Stimulated activated CD4-positive, alpha-beta T cell treated with anti-CD3 and anti-CD28 coated beads, Interleukin-12 subunit alpha, Interleukin-12 subunit beta, amount 100 ng/mL, for 4 hours (primary cell): Measurements from ENCODE around the gene FAM228B.
"Not testable (repeated sequence)": the region's sequence is repeated elsewhere in the genome, so short reads cannot be mapped to it uniquely, and the experiment has no call there.

Source experiments
- DNase-seq: peaks from one replicate; pipeline ENCODE4 v3.0.0-alpha.2; 2020

Gene FAM228B

DNA sequence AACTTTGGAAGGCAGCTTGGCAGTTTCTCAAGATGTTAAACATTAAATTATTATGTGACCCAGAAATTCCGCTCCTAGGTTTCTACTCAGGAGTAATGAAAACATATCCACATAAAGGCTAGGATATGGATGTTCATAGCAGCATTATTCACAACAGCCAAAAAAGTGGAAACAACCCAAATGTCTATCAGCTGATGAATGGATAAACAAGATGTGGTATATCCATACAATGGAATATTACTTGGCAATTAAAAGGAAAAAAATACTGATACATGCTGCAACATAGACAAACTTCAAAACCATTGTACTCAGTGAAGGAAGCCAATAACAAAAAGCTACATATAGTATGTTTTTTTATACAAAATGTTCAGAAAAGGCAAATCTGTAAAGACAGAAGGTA lies 39.2 kb downstream of the FAM228B start:
- DNase-seq: no peak

DNA sequence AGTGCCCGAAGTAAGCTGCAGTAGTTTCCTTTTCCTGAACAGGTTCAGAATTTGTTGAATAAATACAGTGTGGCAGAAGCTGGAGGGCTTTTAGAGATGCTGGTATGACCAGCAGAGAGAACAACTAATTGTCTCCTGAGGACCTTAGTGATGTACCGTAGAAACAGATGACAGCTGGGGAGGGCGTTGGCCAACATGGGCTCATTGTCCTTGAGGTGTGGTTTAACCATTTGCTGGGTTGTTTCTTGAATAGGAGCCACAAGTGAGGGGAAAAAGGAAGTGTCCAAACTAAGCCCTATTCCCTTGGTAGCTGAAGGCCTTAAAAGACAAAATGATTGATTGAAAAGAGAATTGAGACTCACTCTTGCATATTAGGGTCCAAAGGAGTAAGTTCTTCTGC lies 39.9 kb downstream of the FAM228B start:
- no peak for DNase-seq

DNA sequence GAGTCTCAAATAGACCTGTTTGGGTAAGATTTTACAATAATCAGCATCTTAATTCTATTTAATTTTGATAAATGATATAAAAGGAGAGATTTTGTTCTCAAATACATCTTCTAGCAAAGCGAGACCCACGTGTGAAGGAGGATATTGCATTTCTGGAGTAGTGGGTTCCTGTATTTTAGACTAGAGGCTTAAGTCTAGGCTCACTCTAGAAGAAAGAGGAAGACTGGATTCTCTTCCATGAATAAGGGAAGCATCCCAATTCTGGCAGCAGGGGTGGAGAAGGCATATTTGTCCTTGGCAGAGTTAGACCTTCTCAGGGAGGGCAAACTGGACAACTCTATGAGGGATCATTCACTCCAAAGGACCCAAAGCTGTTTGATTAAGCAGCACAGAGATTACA lies 40.3 kb downstream of the FAM228B start:
- no peak for DNase-seq

DNA sequence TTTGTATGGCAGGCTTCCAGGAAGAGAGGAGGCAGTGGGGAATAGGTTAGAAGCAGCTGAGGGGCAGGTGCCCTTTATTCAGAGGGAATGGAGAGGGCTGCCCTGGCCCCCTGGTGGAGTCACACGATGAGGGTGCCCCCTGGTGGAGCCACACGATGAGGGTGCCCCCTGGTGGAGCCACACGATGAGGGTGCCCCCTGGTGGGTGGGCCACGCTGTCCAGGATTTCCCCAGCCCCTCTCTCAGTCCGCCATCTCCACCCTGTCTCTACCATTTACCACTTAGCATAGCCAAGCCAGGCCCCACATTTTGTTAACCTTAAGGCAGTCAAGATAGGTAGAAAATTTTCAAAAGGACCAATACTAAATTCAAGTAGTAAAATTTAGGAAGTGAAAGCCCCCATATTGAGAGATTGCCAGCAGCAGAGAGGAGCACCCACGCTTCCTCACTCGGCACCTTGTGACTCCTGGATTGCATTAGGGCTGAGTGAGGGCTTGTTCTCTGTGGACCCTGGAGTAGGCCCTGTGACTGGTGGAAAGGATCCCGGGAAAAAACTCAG lies 41.2 kb downstream of the FAM228B start:
- peak; percentile 31 for DNase-seq

DNA sequence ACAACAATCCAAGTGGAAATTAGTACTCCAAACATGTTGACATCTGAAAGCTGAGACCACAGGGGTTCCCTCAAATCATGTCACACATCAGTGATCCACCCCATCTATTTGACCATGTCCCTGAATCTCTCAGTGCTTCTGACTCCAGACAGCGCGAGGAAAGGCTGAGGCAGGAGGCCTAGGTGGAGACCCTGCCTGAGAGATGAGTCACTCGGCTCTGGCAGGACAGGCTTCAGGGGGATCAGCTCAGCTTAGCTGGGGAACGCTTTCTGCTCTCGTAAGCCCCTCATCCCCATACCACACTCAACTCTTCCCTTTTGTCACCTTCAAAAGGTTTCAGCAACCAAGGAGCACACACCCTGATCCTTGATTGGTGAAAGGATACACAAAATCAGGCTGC lies 45.8 kb downstream of the FAM228B start:
- no peak for DNase-seq

DNA sequence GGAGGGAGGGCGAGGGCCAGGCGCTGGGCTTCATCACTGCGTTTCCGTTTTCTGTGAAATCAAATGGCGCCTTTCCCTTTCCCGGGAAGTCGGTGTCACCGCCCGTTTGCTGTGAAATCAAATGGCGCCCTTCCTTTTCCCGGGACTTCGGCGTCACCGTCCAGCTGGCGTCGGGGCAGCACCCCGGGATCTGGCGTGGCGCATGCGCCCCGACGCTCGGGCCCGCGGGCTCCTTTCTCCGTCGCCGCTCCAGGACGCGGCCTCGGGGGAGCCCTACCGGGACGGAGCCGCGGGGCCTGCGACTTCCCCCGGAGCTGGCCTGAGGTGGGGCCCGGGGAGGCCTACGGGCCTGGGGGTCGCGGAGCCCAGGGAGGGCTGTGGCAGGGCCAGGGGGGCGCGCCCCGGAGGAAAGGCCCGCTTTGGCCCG lies 51.6 kb downstream of the FAM228B start, which contains the start of gene FAM228A:
FAM228A (plus strand) TSS at position 203 of the 427 bp plus-strand sequence. CDS start 428 bp downstream, outside the sequence.
- no peak for DNase-seq

DNA sequence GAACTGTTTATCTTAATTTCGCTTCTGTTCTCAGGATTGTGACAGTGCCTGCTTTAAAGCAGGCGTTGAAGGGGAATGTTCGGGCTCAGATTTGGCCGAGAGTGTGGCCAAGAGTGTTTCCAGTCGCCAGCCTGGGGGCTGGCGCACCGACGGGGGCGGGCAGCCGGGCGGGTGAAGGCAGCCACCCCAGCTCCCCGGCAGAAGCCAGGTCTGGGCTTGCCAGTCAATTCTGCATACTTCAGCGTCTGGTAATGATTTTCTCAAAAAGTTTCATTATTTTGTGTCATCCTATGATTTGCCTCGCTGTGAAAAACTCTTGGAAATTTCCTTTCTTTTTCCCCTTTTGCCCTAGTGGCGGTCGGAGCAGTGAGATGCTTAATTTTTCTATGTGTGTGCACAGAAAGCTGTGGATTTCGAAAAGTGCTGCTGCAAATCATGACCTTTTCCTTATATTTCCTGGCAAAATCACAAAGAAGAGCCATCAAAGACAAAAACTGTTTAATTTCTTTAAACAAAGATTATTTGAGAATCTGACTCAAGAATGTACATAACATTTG lies 52.4 kb downstream of the FAM228B start:
- DNase-seq: no peak

DNA sequence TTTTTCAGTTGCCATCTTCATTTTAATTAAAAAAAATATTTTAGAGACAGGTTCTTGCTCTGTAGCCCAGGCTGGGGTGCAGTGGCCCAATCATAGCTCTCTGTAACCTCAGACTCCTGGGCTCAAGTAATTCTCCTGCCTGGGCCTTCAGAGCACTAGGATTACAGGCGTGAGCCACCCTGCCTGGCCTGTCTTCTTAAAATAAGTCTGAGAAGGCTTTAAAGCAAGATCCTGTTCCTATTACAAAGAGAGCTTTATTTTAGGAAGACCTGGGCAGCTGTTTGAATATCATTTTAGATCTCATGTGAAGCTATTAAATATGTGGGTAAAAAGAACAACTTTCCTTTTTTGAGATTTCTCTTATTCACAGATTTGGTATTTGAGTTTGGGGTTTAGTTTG lies 53.1 kb downstream of the FAM228B start:
- no peak for DNase-seq

DNA sequence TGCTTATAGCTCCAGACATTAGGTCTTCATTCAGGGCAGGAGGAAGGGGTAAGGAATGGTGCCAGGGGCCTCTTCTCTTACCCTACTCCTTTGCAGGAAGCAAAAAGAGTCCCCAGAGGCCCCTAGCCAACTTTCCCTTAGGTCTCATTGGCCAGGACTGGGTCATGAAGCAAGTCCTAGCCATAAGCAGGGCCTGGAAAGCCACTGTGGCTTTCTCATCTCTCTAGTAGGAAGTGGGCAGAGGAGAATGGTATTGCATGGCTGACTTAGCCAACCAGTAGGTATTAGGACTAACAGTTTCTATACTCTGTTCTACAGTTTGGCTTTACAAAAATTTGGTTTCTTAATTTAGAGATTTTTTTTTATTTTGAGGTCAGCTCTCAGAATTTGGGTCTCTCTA lies 56.4 kb downstream of the FAM228B start:
- DNase-seq: no peak

DNA sequence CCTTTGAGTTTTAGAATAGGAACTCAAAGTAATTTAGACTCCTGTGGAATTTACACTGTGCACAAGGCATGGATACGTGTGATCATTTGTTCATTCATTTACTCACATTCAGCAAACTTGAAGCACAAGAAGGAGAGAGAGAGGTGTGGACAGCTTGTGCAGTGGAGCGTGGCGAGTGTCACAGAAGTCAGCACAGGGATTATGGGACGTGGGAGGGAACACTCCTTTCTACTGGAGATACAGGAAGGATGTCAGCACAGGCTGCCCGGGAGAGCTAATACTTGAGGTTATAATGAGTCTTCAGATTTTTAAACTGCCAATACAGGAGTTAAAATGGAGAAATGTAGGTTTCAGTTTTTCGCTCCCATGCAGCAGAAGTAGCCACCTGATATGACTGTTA lies 58.6 kb downstream of the FAM228B start:
- no peak for DNase-seq

DNA sequence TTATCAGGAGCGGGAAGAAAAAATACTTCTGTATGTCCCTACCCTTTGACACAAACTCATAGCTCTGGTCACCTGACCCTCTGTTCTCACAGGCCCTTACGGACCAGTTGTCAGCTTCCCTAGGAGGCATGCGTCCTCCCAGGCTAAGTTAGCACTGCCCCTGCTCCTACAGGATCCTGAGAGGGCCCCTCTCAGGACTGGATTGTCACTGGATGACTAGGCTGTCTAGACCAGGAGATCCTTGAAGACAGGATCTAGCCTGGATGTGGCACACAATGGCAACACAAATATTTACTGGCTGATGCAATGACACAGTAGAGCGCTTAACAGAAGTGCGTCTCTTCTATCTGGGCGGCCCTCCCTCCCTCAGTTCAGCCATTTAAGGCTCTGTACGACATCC lies 59.2 kb downstream of the FAM228B start:
- no peak for DNase-seq

DNA sequence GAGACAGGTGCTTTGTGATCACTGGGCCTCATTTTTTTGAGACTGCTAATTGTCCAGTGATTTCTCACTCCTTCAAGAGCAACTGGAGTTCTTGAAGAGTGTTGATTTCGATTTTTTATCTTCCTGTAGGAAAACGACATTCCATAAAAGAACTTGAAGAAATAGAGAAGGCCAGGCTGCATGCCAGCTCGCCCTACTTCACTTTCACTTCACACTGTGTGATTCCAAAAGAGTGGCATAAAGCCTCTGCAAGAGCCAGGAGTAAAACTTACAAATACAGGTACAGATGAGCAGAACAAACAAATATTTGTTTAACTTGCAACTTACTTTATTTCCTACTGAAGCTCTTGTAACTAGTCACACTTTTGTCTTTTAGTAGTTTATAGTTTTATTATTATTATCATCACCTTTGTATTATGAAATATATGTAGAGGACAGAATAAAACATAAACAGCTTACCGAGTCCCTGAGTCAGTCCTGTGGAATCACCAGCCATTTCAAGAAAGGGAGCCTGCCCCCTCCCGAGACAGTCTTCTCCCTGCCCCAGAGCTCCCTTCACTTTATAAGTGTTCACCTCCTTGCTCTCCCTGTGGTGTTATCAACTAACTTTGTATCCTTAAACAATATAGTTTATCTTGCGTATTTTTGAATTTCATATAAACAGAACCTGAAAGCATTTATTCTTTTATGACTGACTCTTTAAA lies 60.2 kb downstream of the FAM228B start:
- DNase-seq: no peak

DNA sequence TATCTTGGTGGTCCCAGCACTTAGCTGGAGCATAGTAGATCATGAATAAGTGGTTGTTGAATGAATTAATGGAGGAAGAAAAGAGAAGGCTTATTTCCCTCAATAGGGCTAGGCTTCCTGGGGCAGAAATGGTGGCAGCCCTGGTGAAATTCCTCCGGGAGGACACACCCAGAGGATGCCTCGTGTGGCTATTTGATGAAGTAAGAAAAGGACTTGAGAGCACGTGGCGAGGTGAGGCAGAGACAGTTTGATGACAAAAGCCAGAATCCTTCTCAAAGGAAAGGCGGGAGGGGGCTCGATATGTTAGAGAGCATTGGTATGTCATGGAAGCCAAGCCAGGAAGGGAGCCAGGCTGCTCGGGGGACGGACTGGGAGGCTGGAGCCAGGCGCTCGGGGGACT lies 66.3 kb downstream of the FAM228B start:
- no peak for DNase-seq

DNA sequence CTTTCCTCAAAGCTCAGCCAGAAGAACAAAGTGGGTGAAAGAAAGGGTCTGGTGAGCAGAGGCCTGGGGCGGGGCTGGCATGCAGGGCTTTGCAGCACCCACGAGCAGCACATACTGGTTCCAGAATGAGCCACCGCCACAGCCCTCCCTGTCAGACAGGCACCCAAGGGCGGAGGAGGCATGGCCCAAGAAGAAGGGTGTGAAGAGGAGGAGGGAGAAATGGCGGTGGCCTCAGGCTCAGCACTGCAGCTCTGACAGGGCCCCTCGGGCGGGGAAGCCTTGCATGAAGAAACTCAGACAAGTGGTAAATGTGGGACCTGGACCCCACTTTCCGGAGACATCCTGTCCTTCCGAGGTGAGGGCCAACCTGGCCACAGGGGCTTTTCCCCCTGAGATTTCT lies 67.2 kb downstream of the FAM228B start:
- no peak for DNase-seq

DNA sequence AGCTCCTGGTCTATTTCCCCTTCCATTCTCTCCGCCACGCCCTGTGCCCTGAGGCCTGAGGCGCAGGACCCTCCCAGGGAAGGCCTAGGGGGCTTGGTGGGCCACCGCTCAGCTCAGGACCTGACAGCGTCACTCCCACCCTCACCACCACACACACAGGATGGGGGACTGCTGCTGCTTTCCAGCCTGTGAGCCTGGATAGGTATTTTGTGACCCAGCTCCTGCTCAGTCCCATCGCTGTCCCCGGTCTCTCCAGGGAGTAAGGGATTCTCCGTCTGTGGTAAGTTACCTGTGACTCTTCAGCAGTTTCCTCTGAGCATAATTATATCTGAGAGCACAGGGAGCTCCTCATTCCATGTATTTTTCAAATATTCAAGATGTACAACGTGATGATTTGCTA lies 67.9 kb downstream of the FAM228B start:
- DNase-seq: no peak

DNA sequence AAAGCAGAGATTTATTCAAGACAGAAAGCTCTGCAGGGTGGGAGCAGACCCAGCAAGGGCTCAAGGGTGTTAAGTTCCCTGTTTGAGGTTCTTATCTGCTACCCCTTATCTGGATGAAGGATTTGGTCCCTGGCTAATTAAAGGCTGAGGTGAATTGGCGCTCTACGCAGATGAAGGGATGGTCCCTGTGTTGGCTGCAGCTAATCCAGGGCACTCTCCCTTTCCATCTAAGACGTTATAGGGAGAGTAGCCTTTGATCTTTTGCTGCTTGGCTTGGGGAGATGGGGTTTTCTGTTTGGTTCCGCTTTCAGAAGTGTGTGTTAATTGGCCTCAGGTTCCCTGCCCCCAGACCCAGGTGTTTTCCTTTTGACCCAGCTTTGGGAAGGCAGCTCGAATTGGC lies 68.6 kb downstream of the FAM228B start:
- DNase-seq: no peak

DNA sequence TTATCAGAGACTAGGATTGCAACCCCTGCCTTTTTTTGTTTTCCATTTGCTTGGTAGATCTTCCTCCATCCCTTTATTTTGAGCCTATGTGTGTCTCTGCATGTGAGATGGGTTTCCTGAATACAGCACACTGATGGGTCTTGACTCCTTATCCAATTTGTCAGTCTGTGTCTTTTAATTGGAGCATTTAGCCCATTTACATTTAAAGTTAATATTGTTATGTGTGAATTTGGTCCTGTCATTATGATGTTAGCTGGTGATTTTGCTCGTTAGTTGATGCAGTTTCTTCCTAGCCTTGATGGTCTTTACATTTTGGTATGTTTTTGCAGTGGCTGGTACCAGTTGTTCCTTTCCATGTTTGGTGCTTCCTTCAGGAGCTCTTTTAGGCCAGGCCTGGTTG lies 73.9 kb downstream of the FAM228B start:
- DNase-seq: not testable (repeated sequence)

DNA sequence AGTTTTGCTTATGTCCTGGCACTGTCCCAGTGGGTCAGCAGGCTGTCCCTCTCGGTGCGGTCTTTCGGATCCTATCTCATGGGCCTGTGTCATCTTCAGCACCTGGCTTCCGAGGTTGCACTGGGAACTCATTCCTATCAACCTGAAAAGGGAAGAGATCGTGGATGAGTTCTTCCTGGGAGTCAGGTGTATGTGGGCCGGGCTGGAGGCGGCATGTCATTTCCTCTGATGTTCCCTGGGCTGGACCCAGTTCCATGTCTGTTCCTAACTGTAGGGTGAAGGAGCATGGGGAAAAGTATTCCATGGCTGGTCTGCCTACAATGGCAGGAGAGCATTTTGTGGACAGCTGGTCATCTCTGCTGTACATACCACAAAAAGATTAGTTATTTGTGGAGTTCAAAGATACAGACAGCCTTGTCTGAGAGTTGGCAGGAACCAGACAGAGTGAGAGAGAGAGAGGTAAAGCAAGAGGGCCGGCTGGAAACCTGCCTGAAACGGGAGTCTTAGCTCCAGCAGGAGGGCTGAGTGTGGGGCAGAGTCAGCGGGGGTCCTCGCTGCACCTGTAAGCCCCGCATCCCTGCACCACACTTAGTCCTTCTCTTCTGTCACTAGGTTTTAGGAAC lies 76.8 kb downstream of the FAM228B start:
- DNase-seq: no peak

DNA sequence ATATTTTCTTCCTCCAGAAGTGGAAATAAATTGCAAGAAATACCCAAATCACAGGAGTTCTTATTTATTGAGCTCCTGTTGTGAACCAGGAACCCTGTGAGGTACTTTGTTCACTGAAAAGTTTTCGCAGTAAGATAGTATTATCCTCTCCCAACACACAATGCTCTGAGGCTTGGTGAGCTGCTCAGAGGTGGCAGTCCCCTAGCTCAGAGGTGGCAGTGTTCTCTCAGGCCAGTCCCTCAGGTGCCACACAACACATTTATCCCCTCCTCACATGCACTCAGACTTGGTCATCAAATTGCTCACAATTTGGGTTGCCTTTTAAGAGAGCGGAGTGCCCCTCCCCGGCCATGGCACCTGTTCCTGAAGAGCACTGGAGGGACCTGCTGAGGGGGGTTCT lies 77.5 kb downstream of the FAM228B start:
- no peak for DNase-seq

DNA sequence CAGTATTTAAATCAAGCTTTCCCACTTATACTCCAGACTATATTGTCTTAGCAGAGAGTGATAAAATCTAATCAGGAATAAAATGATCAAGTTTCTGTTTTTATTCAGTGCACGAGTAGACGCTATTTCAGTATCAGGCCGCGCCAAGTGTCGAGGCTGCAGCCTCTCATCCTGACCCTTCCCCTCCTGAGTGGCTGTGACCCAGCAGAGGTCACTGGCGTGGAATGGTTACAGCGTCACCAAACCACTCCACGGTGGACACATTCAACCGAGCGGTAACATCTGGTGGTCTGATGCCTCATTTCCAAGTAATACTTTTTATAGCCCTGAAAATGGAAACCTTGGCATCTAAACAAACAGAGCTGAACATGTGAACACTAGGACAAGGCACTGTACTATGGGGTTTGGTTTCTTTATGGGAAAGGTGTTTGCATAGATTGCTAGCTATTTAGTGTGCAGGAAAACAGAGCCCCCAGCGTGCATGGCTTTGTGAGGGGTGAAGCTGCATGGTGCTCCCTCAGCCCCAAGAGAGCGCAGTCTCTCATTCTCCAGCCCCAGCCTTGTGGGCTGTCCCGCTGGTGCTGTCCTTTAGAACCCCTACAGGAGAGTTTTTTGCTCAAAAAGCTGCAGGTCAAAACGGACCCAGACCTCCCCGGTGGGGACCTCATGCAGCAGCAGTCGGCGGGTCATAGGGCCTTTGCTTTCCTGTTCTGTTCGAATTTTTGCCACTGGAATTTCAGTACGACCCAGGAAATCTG lies 79.9 kb downstream of the FAM228B start:
- no peak for DNase-seq

DNA sequence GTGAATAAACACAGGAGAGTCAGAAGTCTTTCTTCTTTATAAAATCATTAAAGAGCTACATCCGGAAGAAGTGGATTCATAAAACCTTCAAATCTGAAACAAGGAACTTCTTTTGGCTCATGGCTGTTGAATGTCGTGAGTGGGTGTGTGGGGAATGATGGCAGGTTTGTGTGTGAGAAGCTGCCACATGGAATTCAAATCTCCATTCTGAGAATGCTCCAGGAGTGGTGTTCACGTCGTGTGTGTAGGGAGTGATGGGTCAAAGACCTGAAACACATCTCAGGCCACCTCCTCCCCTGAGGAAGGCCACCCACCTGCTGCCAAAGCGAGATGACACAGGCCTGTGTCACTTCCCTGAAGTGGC lies 80.5 kb downstream of the FAM228B start:
- DNase-seq: no peak

DNA sequence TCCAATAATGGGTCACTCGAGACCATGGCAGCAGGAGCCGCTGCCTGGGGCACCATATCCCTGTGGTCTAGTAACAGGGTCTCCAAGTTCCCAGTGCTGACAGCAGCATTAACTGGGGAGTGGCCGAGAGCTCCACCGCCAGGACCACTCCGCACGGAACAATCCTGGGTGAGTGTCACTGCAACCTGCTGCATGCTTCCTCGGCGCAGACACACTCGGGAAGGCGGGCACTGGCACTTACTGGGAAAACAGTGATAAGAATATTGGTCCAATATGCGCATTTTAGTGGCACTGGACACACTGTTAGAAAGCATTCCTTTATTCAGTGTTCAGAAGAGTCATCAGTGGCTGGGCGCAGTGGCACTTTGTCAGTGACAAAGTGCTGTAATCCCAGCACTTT lies 81.2 kb downstream of the FAM228B start:
- DNase-seq: no peak

DNA sequence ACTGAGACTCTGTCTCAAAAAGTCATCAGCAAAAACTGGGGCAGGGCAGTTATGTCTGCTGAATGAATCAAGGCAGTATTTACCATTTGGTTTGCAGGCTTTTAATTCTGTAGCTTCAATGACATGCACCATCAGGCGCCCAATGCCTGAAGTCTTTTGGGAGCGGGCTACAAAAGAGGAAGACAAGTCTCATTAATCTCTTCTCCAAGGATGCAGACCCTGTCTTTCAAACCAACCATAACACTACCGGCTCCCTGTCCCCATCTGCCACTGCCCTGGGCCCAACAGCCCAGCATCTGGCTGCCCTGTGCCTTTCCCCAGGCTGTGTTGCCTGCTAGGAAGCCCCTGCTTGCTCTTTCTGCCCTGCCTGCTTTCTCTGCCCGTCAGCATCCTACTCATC lies 81.9 kb downstream of the FAM228B start:
- no peak for DNase-seq

DNA sequence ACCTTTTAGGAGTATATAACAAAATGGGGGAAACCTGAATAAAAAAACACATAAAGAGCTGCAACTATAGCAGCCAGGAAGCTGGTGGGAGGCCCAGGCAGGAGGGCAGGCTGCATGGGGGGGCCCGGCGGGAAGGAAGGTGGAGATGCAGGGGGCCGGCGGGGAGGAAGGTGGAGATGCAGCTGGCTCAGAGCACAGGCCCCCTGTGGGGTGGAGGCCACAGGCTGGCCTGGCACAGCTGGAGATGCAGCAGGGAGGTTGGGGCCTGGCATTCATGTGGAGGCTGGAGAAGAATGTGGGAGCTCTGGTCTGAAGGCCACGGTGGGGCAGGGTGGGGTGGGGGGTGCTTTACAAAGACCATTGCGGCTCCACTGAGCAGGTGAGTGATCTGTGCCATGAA lies 83.0 kb downstream of the FAM228B start:
- no peak for DNase-seq
